Natural killer cell (primary cell): ENCODE measurements around the gene CPSF4L. TPM values are rescaled to one million over a fixed set of nuclear protein-coding genes. Genes with fewer than 3 reads are reported as not detected.

Experiments used
- ATAC-seq, 3 donors: fragments of 150-1000 bp in 2 of 3; fragments of 200-7000 bp in 1 of 3; cut with Tn5 transposase; 1 replicate in 1 of 3; 2 replicates in 2 of 3; pipeline ENCODE4 v1.10.0; 2021; ENCODE audit warnings: mild to moderate bottlenecking in 2 of 3, moderate library complexity in 2 of 3
- DNase-seq, 2 donors: peaks; one replicate each; pipeline versions ENCODE4 v3.0.0 to v3.0.0-alpha.2; 2013 to 2021; ENCODE audit warnings: mixed read lengths in 1 of 2
- H3K27ac ChIP-seq: one replicate; pipeline ENCODE4 v1.5.1; 2013; ENCODE audit warnings: mild to moderate bottlenecking, low read length
- H3K27me3 ChIP-seq: one replicate; pipeline ENCODE4 v1.6.1; 2013; ENCODE audit warnings: low read length; ENCODE audit not compliant: control insufficient read depth, insufficient read depth
- H3K36me3 ChIP-seq: one replicate; pipeline ENCODE4 v1.6.1; 2013; ENCODE audit warnings: low read length; ENCODE audit not compliant: control insufficient read depth, insufficient read depth
- H3K4me1 ChIP-seq: one replicate; pipeline ENCODE4 v1.6.1; 2013; ENCODE audit warnings: low read length; ENCODE audit not compliant: control insufficient read depth, insufficient read depth
- H3K4me3 ChIP-seq: one replicate; pipeline ENCODE4 v1.5.1; 2013; ENCODE audit warnings: low read length
- H3K9me3 ChIP-seq: one replicate; pipeline ENCODE4 v1.6.1; 2013; ENCODE audit warnings: low read length; ENCODE audit not compliant: control insufficient read depth, insufficient read depth
- H3K27ac Mint-ChIP-seq, 2 donors: one replicate each; pipeline ENCODE4 v1.8.0; 2022; ENCODE audit warnings: mild to moderate bottlenecking in 2 of 2, mixed read lengths in 2 of 2, moderate library complexity in 1 of 2
- H3K27me3 Mint-ChIP-seq, 2 donors: one replicate each; pipeline ENCODE4 v1.8.0; 2022; ENCODE audit warnings: low read depth in 2 of 2, mixed read lengths in 2 of 2
- H3K36me3 Mint-ChIP-seq: one replicate; pipeline ENCODE4 v1.8.0; 2022; ENCODE audit warnings: mixed read lengths
- H3K4me1 Mint-ChIP-seq, 2 donors: one replicate each; pipeline ENCODE4 v1.8.0; 2022; ENCODE audit warnings: mixed read lengths in 2 of 2
- H3K4me3 Mint-ChIP-seq: one replicate; pipeline ENCODE4 v1.8.0; 2022; ENCODE audit warnings: mild to moderate bottlenecking, moderate library complexity, mixed read lengths
- H3K9me3 Mint-ChIP-seq, 2 donors: one replicate each; pipeline ENCODE4 v1.8.0; 2022; ENCODE audit warnings: mixed read lengths in 2 of 2
- CTCF ChIP-seq: fragments of 200-600 bp; IDR thresholded peaks from one replicate; pipeline ENCODE4 v1.8.0; 2022; ENCODE audit warnings: antibody characterized with exemption
- WGBS: methylation state at CpG from one replicate; pipeline ENCODE4 v1.1.7; 2013; ENCODE audit warnings: missing lambda C conversion rate; ENCODE audit not compliant: insufficient coverage; 5-methylcytosine and 5-hydroxymethylcytosine counted together
- intact Hi-C: fragments of 100-400 bp; cut with micrococcal nuclease; formaldehyde crosslinking; loops from one replicate; pipeline ENCODE4 v1.14.2; 2022
- total RNA-seq, 4 donors: library from RNA; stranded (reverse); fragments of 120-200 nt in 1 of 4; gene quantifications; one replicate each; pipeline versions ENCODE4 v1.2.3 to v1.2.4, GENCODE V29; 2013 to 2022

Gene CPSF4L
- total RNA-seq, 3 donors from 2014 or later (not counting 1 experiment from before 2014, with no cell fraction given) = not detected

GRCh38 chr17:73205459-73205961 is 56.2 kb downstream of the CPSF4L start:
- Histone ChIP-seq H3K36me3 (peaks cover 78% of the 10 kb centered on the region), H3K4me1 (peaks cover 15% of the 10 kb centered on the region), H3K27me3 (no peaks in the 10 kb centered on the region), H3K4me3 (no peak overlapping the region), H3K27ac (no peak overlapping the region), H3K9me3 (no peaks in the 10 kb centered on the region)
- H3K36me3 Mint-ChIP-seq = peaks cover 20% of the 10 kb centered on the region
- 88% methylated on average over 10 of the region's 10 CpGs for WGBS
- peaks cover 18 to 25% of the 10 kb centered on the region in 2 donors for H3K4me1 Mint-ChIP-seq
- ATAC-seq = no peak
- H3K27ac Mint-ChIP-seq = no peak overlapping the region
- intact Hi-C loops = no loop called here
- no peak for DNase-seq
- H3K27me3 Mint-ChIP-seq = no peaks in the 10 kb centered on the region
- H3K9me3 Mint-ChIP-seq = no peaks in the 10 kb centered on the region
- H3K4me3 Mint-ChIP-seq = no peak overlapping the region
- TF ChIP-seq CTCF = no peak

GRCh38 chr17:73203788-73204479 is 57.7 kb downstream of the CPSF4L start:
- Histone ChIP-seq H3K9me3 (no peaks in the 10 kb centered on the region), H3K4me3 (no peak overlapping the region), H3K27ac (peak overlapping the region; percentile 25), H3K36me3 (peaks cover 86% of the 10 kb centered on the region), H3K4me1 (peaks cover 15% of the 10 kb centered on the region), H3K27me3 (no peaks in the 10 kb centered on the region)
- Mint-ChIP-seq H3K27me3 (no peaks in the 10 kb centered on the region), H3K27ac (peak overlapping the region; percentile 67 to 69), H3K4me1 (peaks cover 18 to 25% of the 10 kb centered on the region in 2 donors), H3K36me3 (peaks cover 25% of the 10 kb centered on the region), H3K9me3 (no peaks in the 10 kb centered on the region), H3K4me3 (no peak overlapping the region)
- DNase-seq (peak in 1 of 2 donors; percentile 44), ATAC-seq (peak; percentile 70 to 85 (median 70))
- 47% methylated on average over 9 of the region's 10 CpGs for WGBS
- no peak for TF ChIP-seq CTCF
- intact Hi-C loops = no loop called here

- TF ChIP-seq CTCF = no peak
- Mint-ChIP-seq H3K9me3 (no peaks in the 10 kb centered on the region), H3K27ac (peak overlapping the region; percentile 67 to 69), H3K36me3 (peaks cover 21% of the 10 kb centered on the region), H3K4me3 (no peak overlapping the region), H3K27me3 (no peaks in the 10 kb centered on the region), H3K4me1 (peaks cover 20 to 22% of the 10 kb centered on the region in 2 donors)
- Histone ChIP-seq H3K4me1 (peaks cover 15% of the 10 kb centered on the region), H3K36me3 (peaks cover 86% of the 10 kb centered on the region), H3K4me3 (no peak overlapping the region), H3K9me3 (no peaks in the 10 kb centered on the region), H3K27me3 (no peaks in the 10 kb centered on the region), H3K27ac (no peak overlapping the region)
- intact Hi-C loops = no loop called here
- peak in 1 of 2 donors; percentile 47 for DNase-seq
- 52% methylated on average over 8 of the region's 8 CpGs for WGBS
- ATAC-seq = no peak
These were observed 58.4 kb downstream of the CPSF4L start for GRCh38 chr17:73203135-73203787.
